Measurements from ENCODE around the gene CLEC20A. TPM values are rescaled to one million over a fixed set of nuclear protein-coding genes. Genes with fewer than 3 reads are reported as not detected.

Gene CLEC20A
- total and polyA plus RNA-seq, 7 donors, result 0.22 TPM; not detected in 6

DNA sequence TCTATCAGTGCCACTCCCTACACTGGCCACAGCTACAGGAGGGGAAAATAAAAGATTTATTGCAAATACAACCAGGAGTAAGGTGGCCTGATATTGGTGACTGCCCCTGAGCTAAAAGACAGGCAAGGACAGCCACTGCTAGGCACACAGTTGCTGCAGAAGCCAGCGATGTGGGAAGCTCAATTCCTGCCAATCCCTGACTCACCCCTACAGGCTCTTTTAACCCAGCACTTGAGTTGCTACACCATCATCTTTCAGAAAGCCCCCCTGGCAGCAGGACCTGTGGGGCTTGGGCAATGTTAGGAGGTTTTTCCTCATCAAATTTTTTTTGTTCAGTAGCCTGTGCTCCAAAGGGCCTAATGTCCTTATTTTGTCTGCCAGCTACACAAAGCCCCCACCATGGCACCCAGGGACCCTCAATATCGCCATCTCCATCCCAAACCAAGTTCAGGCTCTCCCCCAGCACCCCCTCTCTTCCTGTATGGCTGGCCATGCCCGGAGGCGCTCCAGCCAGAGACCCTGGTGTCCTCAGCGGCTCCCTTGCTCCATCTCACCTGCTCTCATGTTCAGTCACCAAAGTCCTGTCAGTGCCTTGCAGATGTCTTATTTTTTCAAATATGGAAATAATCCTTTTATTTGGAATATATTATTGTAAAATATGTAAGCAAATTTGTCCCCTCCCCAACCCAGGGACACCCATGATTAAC lies 13.4 kb downstream of the CLEC20A start:
- Histone ChIP-seq H3K27ac (no peak overlapping the region), H3K36me3 (ENCODE audit: insufficient read depth in 1 of 2, low read depth in 1 of 2) (peaks cover 0 to 6% of the 10 kb centered on the region in 2 donors), H3K4me3 (no peak overlapping the region), H3K4me1 (peaks cover 4% of the 10 kb centered on the region), H3K27me3 (ENCODE audit: insufficient read depth in 3 of 3, low read length in 2 of 3) (peaks cover 0 to 13% (median 0%) of the 10 kb centered on the region in 3 donors), H3K9me3 (no peaks in the 10 kb centered on the region)
- intact Hi-C loops (cut with DNase I), result no loop called here
- DNase-seq (no peak), ATAC-seq (no peak)
- TF ChIP-seq CTCF (IDR thresholded peaks at IDR 0.05), result no peak
- 85 to 94% (median 86%) methylated on average over 5 of the region's 5 CpGs for WGBS, 3 donors

DNA sequence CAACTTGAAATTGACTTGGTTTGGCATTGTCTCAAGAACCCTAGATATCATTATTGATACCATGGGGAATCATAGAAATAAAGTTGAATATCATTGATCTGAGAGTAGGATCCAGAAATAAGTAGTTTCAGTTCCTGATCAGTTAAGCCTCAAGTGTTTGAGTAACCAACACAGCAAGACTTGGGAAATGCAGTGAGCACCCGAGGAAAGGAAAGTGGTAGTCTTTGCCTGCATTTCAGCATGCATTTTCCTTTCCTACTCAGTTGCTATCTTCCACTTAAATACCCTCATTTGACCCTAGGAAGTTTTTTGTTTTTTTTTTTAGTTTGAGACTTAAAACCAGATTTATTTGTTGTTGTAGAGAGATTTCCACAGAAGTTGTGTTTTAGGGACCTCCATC lies 18.9 kb downstream of the CLEC20A start:
- Histone ChIP-seq H3K36me3 (ENCODE audit: insufficient read depth in 1 of 2, low read depth in 1 of 2) (peaks cover 0 to 36% of the 10 kb centered on the region in 2 donors), H3K27ac (no peak overlapping the region), H3K4me3 (no peak overlapping the region), H3K27me3 (ENCODE audit: insufficient read depth in 3 of 3, low read length in 2 of 3) (no peaks in the 10 kb centered on the region), H3K9me3 (no peaks in the 10 kb centered on the region), H3K4me1 (no peaks in the 10 kb centered on the region)
- DNase-seq, result no peak
- no peak for ATAC-seq
- intact Hi-C loops (cut with DNase I), result no loop called here
- WGBS, 3 donors, result 55 to 74% (median 68%) methylated on average over 1 of the region's 1 CpG
- TF ChIP-seq CTCF (IDR thresholded peaks at IDR 0.05), result no peak

- Histone ChIP-seq H3K27me3 (ENCODE audit: insufficient read depth in 3 of 3, low read length in 2 of 3) (no peaks in the 10 kb centered on the region), H3K4me3 (no peak overlapping the region), H3K27ac (no peak overlapping the region), H3K36me3 (ENCODE audit: insufficient read depth in 1 of 2, low read depth in 1 of 2) (peaks cover 0 to 40% of the 10 kb centered on the region in 2 donors), H3K9me3 (no peaks in the 10 kb centered on the region), H3K4me1 (no peaks in the 10 kb centered on the region)
- 78 to 85% (median 83%) methylated on average over 4 of the region's 4 CpGs for WGBS, 3 donors
- no peak for ATAC-seq
- no peak for DNase-seq
- intact Hi-C loops (cut with DNase I), result no loop called here
- TF ChIP-seq CTCF (IDR thresholded peaks at IDR 0.05), result no peak
These were observed 19.4 kb downstream of the CLEC20A start for GRCh38 chr1:178477373-178477772.

DNA sequence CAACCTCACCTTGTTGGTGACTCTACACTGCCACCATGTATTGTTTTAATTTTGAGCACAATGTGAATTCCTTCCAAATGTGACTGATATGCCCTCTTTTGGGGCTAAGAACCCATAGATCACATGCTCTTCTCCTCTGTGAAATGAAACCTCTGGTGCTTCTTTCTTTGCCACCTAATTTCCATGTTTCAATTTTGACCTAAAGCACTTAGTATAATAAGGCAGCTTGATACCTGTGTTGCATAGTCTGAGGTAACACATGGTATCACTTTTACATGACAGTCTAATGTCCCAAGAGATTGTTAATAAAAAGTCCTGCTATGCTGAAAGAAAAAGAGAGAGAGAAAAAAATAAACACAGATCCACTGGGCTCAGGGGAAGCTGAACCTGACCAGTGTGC lies 24.2 kb downstream of the CLEC20A start:
- Histone ChIP-seq H3K36me3 (ENCODE audit: insufficient read depth in 1 of 2, low read depth in 1 of 2) (peaks cover 4 to 64% of the 10 kb centered on the region in 2 donors), H3K9me3 (no peaks in the 10 kb centered on the region), H3K27ac (no peak overlapping the region), H3K27me3 (ENCODE audit: insufficient read depth in 3 of 3, low read length in 2 of 3) (no peaks in the 10 kb centered on the region), H3K4me3 (no peak overlapping the region), H3K4me1 (no peaks in the 10 kb centered on the region)
- intact Hi-C loops (cut with DNase I), result no loop called here
- DNase-seq (no peak), ATAC-seq (no peak)
- no peak for TF ChIP-seq CTCF (IDR thresholded peaks at IDR 0.05)

All from psoas muscle (tissue), 8 donors.